ENCODE results near the gene NCOR1.

Gene NCOR1

DNA sequence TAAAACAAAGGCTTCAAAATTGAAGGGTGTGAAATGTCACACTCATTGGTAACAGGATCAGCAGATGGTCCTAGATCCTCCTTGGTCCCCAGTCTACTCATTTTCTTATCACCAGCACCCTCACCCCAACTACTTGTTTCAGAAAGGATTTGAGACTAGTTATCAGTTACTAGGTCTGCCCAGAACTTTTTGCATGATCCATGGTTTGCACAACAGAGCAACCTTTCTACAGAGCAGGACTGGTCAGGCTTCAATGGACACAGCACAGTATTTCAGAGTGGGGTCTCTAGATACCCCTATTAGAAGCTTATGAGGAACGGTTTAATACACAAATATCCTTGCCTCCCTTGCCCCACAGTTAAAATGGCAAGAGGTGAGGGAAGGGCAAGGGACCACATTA lies 190.1 kb downstream of the NCOR1 start:
- FAIRE-seq: no peak

DNA sequence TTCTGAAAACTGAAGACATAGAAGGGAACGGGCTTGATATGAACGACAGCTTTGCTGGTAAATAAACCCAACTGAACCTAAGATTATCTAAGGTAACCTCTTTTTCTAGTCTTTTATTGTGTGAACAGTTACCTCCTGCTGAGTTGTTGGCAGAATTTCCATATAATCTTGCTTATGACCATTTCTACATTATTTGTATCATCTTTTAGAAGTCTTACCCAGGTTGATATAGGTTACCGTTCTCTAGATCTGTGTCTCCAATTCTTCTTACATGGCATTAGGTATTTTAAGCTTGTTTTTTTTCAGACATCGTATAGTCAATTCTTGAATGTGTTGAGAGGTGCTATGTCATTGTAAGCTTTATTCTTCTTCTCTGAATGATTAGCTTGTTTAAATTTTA lies 191.5 kb downstream of the NCOR1 start:
- no peak for FAIRE-seq

DNA sequence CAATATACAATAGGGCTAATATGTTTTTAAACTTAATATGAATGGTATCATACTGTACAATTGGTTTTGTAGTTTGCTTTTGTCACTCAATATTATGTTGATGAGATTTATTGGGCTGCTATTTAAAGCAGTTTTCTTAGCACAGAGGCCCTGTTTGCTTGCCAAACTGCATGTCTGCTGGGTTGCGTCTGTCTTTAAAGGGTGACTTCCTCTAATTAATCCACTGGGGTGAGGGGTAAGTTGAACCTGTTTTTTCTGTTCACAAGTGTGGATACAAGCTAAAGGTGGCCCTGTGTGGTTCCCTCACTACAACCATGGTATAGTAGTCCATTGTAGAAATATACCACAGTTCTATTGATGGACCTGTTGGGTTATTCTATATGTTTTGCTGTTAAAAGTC lies 196.0 kb downstream of the NCOR1 start:
- FAIRE-seq: no peak

DNA sequence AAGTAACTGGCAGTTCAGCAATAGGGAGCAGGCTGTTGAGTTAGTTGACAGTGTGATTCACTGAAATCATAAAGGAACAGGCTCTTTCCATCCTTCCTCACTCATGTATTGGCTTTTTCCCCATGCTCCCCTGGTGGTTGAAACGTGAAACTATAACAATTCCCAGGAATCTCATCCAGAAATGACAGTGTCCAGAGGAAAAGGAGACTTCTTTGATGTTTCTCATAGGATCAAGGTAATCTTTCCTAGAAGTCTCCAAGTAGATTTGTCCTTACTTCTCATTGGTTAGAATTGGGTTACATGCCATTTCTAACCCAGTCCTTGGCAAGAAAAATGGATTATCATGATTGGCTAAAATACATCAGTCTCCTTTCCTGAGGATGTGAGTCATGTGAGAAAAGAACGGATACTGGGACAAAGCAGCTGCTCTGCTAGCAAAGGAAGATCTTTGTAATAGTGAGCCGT lies 201.4 kb downstream of the NCOR1 start:
- no peak for FAIRE-seq

DNA sequence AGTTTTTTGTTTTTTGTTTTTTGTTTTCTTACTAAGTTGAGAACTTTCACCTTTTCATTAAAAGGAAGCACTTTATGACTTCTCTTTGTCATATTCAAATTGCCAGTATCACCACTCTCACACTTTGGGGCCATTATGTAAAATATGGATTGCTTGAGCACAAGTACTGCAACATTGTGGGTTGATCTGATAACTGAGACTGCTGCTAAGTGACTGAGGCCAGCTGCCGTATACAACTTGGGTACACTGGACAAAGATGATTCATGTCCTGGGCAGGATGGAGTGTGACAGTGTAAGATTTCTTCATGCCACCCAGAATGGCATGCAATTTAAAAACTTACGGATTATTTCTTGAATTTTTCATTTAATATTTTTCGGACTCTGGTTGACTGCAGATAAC lies 207.9 kb downstream of the NCOR1 start:
- FAIRE-seq: no peak

DNA sequence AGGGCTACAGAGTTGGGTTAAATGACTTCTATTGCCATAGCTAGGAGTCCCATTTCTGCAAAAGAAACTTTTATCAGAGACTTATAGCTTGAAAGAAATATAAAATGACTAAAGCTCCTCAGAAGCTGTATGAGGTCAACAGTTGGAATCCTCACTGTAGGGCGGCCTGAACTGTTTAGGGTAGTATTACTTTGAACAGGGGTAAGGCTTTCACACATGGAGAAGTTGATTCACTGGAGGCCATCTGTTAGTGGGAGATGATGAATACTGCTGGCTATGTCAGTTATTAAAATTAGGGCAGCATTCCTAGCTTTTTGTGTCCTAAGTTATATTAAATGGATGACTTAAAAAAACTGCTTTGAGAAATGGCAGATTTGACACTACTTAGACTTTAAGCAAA lies 209.7 kb downstream of the NCOR1 start:
- no peak for FAIRE-seq

DNA sequence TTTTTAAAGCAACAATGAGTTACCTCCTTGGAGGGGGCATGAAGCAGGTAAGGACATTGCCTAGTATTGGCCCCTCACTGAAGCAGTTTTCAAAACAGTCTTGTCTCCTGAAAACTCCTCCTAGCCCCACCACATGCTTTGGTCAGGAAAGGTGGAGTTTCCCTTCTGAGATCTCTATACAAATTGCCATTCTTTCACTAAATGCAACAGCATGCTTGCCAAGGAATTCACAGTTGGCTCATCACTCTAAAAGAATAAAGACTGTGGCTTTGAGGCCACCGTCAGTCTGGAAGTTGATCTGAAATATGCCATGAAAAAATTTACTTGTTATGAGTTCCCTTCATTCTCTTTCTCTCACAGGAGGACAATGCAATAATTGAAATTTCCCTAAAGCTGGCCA lies 211.5 kb downstream of the NCOR1 start:
- no peak for FAIRE-seq

DNA sequence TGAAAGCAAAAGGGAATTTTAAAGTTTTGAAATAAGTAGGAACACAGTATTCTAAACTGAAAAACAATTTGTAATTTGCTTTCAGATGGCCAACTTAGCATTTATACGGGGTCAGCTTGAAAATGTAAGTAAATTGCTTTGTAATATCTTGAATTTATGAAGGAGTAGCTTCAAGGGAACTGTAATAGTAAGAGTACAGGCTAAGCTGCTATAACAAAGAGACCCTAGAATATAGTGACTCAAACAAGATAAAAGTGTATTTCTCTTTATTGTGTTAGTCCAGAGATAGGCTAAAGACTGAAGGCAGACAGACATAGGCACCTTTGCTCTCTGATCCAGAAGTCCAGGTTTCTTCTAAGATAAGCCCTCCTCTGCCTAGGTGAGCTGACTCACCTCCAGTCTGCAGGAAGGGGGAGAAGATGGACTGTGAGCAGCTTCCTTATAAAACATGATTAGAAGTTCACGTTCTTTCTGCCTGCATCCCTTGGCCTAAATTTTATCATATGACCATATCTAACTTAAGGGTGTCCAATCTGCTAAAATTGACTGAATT lies 212.6 kb downstream of the NCOR1 start:
- no peak for FAIRE-seq

DNA sequence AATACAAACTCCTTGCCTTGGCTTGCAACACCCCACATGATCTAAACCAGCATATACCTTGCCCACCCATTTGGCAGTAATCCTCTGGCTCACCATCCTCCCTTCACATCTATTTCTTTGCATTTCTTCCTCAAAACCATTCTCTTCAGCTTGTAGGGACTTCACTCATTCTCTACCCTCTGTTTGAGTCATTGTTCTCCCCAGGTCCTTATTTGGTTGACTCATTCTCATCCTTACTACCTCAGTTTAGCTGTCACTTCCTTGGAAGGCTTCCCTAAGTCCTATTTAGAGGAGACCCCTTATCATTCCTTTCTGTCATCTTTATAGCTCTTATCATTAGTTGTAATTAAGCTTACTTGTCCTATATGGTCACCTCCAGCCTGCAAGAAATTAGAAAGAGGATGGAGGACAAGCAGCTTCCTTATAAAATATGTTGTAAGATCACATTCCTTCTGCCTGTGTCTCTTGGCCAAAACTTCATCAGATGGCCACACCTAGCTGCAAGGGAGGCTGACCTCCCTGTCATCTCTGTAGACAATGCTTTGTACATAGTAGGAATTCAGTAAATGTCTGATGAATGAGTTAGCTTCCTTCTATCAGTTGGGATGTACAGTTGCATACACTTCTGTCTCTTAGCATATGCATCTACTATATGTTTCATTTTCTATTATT lies 214.0 kb downstream of the NCOR1 start:
- no peak for FAIRE-seq

DNA sequence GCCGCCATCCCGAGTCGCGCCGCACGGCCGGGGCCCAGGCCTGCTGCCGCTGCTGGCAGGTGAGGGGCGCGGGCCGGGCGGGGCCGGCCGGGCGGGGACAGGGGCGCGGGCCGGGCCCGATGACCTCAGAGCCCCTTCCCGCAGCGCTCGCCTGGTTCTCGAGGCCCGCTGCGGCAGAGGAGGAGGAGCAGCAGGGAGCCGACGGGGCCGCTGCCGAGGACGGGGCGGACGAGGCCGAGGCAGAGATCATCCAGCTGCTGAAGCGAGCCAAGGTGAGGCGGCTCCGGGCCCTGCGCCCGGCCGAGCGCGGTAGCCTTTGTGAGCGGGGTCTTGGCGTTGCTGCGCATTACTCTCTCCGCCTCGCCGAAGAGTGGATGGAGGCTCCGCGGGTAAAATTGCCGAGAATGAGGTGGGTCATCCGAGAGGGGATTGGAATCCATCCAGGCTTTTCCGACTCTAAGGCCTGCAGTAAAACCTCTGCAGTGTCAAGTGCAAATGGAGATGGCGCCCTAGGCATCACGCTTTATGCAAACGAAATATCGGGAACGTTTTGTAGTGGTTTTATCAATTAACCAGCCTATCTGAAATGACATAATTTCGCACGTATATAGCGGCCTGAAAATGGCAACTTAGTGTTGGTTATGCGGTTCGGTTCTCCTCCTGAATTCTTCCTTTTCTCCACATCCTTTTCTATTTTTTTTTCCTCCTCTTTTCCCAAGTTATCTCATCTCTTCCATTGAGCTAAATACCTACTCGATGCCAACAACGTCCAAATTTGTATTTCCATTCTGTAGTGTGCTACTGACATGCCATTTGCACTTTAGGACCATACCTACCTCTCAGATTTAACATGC lies 215.1 kb downstream of the NCOR1 start:
- no peak for FAIRE-seq

DNA sequence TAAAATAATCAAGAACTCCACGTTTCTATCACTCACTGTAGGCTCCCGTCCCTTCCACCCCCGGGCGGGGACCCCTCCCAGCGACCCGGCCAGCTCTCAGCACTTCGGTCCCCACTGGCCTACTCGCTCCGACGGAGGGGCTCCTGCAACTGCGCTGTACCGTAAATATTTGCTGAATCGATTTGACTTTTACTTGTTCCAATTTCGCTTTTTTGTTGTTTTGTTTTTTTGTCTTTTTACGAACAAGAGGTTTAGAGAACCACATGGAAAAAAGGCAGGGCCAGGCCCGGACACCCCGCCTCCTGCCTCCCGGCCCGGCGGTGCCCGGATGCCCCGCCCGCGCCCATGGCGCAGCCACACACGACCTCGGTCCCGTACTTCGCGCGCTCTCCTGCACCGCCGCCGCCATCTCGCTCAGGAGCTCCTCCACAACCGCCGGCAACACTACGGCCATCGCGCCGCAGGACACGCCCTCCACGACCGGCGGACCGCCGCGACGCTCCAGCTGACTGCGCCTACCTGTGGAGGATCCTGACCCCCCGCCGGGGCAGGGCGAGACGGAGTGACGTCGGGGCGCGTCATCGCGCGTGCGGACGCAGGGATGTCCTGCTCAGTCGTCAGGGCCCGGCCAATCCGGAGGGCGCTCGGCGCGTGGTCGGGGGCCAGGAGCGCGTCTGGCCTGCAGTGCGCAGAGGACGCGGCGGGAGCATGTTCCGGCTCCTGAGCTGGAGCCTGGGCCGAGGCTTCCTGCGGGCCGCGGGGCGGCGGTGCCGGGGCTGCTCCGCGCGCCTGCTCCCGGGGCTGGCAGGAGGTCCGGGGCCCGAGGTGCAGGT lies 216.0 kb downstream of the NCOR1 start, which contains the start of the genes TTC19 and ZSWIM7:
TSS of gene TTC19 (plus strand) at position 684 of the 833 bp plus-strand sequence. CDS start at position 709, 25 bp downstream.
TSS of gene ZSWIM7 (minus strand) at position 564 of the 833 bp plus-strand sequence. CDS start at position 454, 110 bp downstream.
- FAIRE-seq: no peak

DNA sequence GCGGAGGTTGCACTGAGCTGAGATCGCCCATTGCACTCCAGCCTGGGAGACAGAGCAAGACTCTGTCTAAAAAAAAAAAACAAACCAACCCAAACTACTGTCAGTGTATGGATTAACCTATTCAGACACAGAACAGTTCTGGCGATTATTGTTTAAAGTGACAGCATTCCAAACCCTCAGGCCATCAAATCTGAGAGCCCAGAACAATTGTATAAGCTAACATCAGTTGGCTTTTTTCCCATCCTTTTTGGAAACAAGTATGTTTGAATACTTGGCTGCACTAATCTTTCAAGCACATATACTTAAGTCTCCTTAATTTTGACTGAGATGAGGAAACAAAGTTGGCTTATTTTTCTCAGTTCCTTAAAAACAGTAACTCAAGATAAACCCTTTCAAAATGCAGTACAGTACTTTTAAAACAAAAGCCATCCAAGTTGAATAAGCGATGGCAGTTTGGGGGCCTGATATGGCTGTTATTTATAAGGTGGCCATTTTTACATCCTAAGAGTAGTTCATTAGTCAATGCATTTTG lies 217.2 kb downstream of the NCOR1 start:
- no peak for FAIRE-seq

DNA sequence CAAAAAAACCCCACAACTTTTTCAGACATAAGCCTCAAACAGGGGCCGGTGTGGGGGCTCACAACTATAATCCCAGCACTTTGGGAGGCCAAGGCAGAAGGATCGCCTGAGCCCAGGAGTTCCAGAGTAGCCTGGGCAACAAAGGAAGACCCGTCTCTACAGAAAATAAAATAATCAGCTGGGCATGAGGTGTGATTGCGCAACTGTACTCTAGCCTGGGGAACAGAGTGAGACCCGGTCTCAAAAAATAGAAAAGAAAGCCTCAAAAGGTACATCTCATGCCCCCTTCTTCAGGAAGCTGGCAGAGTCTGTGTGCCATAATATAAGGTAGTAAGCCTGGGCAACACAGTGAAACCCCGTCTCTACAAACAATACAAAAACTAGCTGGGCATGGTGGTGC lies 219.0 kb downstream of the NCOR1 start:
- no peak for FAIRE-seq

DNA sequence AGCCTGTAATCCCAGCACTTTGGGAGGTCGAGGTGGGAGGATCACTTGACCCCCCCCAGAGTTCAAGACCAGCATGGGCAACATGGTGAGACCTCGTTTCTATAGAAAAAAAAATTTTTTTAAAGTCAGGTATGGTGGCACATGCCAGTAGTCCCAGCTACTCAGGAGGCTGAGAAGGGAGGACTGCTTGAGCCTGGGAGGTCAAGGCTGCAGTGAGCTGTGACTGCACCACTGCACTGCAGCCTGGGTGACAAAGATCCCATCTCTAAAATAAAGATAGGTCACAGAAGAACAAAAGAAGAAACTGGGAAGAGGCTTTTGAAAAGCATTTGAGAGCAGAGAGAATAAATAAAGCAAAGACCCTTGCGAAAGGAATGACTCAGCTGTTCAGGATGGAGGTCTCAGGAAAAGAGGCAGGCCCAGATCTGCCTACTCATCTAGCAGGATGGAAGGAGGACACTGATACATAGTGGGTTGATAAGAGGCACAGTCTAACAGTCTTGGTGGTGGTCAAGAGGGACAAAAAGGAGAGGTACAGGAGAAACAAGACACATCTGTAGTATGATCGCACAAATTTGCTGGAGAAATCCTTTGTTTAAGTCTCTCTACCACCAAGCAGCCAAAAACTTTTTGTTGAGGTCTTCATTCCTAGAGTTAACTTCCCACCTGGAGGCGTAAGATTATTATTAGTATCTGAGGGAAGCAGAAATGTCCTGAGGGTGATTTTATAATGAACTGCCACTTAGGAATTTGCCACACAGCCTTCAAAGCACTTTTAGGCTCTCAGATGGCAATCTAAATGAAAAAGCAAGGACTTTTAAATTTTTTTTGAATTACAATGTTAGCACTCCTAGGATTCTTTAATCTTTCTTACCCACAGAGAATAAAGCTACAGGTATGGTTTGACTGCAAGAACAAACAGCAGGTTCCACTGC lies 233.4 kb downstream of the NCOR1 start:
- no peak for FAIRE-seq

DNA sequence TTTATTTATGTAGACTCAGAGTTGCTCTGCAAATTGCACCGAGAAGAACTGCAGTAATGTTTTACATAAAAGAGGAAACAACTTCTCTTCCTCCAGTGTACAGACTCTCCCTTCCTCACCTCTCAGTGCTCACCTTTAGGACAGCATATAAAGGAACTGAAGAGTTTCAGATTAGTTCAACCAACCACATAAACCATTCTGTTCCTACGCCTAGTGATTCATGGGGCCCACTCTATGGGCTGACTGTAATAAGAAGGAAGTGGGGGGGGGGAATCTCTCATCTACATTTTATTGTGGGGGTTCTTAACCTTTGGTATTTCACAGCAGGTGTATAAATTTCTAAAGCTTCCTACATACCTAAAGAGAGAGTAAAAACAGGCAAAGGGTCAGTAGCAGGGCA lies 234.1 kb downstream of the NCOR1 start:
- no peak for FAIRE-seq

Data from colon (tissue), 2 donors.